ENCODE data around the gene TREH. TPM values are rescaled to one million over a fixed set of nuclear protein-coding genes. Genes with fewer than 3 reads are reported as not detected.

The TREH gene
- total RNA-seq, 1 donor from 2014 or later = not detected

DNA sequence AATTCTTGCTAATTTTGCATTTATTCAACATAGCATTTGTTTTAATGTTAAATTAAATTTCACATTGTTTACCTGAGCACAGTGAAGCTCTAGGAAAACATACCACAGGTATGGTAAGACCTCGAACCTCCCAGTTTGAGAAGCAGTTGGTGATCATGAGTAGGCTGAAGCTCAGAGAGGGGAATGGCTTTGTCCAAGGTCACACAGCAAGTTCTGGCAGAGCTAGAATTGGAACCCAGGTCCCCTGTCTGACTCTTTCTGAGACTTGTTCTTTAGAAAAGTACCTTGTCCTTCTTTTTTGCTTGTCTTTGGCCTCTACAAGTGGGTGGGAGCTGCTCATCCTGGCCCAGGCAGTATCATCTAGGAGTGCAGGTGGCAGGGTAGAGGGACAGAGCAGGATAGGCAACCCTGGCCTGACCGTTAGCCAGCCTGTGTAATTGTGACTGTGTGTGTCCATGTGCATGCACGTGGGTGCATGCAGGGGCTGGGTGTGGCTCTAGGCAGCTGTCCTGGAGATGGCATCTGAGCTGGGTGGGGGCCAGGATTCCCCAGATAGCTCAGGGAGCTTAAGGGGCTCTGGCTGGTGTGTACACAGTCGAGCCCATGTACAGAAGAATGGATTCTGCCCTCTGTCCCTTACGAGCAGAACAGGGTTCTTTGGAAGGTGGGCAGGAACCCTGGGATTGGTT is 50.4 kb downstream of the TREH start:
- POLR2A ChIA-PET = no interaction called here
- no peaks in the 10 kb centered on the region for H3K4me1 Mint-ChIP-seq
- H3K9me3 Mint-ChIP-seq = no peaks in the 10 kb centered on the region
- H3K27ac Mint-ChIP-seq = no peak overlapping the region
- ATAC-seq (ENCODE audit: low read depth) (no peak), DNase-seq (no peak)
- H3K4me3 Mint-ChIP-seq = no peak overlapping the region
- H3K27me3 Mint-ChIP-seq = peaks cover 4% of the 10 kb centered on the region
- intact Hi-C loops (cut with micrococcal nuclease) = no loop called here
- no peaks in the 10 kb centered on the region for H3K36me3 Mint-ChIP-seq (ENCODE audit: low read depth)
- no peak for TF ChIP-seq CTCF (IDR thresholded peaks at IDR 0.05)
- CTCF ChIA-PET = no interaction called here

DNA sequence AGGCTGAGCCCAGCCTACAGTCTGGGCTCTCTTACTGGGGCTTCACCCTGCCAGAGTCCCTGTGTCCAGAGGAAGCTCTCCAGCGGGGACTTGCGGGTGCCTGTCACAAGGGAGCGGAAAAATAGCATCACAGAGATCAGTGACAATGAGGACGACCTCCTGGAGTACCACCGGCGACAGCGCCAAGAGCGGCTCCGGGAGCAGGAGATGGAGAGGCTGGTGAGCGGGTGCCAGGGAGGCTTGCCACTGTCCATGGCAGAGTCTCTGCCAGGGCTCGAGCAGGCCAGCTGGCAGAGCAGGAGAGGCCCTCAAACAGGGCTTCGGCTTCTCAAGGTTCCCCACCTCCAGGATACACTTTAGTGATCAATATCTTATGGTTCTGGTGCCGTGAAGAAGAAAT is 51.0 kb downstream of the TREH start:
- CTCF ChIA-PET = no interaction called here
- Mint-ChIP-seq H3K4me1 (no peaks in the 10 kb centered on the region), H3K4me3 (no peak overlapping the region), H3K27ac (no peak overlapping the region), H3K9me3 (no peaks in the 10 kb centered on the region), H3K27me3 (peaks cover 3% of the 10 kb centered on the region), H3K36me3 (ENCODE audit: low read depth) (no peaks in the 10 kb centered on the region)
- intact Hi-C loops (cut with micrococcal nuclease) = no loop called here
- DNase-seq (no peak), ATAC-seq (ENCODE audit: low read depth) (no peak)
- no peak for TF ChIP-seq CTCF (IDR thresholded peaks at IDR 0.05)
- POLR2A ChIA-PET = no interaction called here

GRCh38 chr11:118628031-118628430 is 51.4 kb downstream of the TREH start:
- Mint-ChIP-seq H3K4me1 (no peaks in the 10 kb centered on the region), H3K36me3 (ENCODE audit: low read depth) (no peaks in the 10 kb centered on the region), H3K9me3 (no peaks in the 10 kb centered on the region), H3K27me3 (peaks cover 2% of the 10 kb centered on the region), H3K4me3 (no peak overlapping the region), H3K27ac (no peak overlapping the region)
- intact Hi-C loops (cut with micrococcal nuclease) = no loop called here
- TF ChIP-seq CTCF (IDR thresholded peaks at IDR 0.05) = no peak
- POLR2A ChIA-PET = no interaction called here
- DNase-seq (no peak), ATAC-seq (ENCODE audit: low read depth) (no peak)
- CTCF ChIA-PET = no interaction called here

DNA sequence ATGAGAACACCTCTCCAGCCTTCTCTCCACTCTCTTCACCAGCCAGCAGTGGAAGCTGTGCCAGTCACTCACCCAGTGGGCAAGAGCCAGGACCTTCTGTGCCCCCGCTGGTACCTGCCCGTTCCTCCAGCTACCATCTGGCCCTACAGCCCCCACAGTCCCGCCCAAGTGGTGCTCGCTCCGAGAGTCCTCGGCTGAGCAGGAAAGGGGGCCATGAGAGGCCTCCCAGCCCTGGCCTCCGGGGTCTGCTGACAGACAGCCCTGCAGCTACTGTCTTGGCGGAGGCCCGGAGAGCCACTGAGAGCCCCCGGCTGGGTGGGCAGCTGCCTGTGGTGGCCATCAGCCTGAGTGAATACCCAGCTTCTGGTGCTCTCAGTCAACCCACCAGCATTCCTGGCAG is 51.9 kb downstream of the TREH start:
- intact Hi-C loops (cut with micrococcal nuclease) = no loop called here
- DNase-seq (no peak), ATAC-seq (ENCODE audit: low read depth) (no peak)
- ChIA-PET CTCF (no interaction called here), POLR2A (interaction anchor here (0.5 kb wide), 1 partner anchor 168 kb away, joined by 3 read pairs; no protein-coding TSS in a partner anchor)
- Mint-ChIP-seq H3K27me3 (no peaks in the 10 kb centered on the region), H3K9me3 (no peaks in the 10 kb centered on the region), H3K4me1 (no peaks in the 10 kb centered on the region), H3K36me3 (ENCODE audit: low read depth) (no peaks in the 10 kb centered on the region), H3K4me3 (no peak overlapping the region), H3K27ac (no peak overlapping the region)
- TF ChIP-seq CTCF (IDR thresholded peaks at IDR 0.05) = no peak

DNA sequence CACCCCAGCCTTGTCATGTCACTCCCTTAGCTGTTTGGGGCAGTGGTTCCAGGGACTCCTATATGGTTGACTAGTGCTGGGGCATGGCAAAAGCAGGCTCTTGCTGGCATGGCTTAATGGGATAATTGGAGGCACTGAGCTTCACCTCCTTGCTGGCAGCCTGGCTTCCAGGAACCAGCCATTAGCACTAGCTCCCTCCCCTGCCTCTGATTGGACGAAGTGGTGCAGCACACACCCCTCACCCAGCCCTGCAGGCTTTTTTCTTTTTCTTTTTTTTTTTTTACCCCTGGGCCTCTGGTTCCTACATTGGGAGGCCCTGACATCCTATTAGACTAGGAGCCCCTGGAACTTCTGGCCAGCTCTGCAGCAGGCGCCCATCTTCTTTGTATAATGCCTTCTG is 53.5 kb downstream of the TREH start:
- ChIA-PET CTCF (no interaction called here), POLR2A (no interaction called here)
- DNase-seq = no peak
- no peaks in the 10 kb centered on the region for H3K36me3 Mint-ChIP-seq (ENCODE audit: low read depth)
- no peak for ATAC-seq (ENCODE audit: low read depth)
- intact Hi-C loops (cut with micrococcal nuclease) = no loop called here
- peaks cover 5% of the 10 kb centered on the region for H3K4me1 Mint-ChIP-seq
- TF ChIP-seq CTCF (IDR thresholded peaks at IDR 0.05) = no peak
- H3K4me3 Mint-ChIP-seq = no peak overlapping the region
- no peaks in the 10 kb centered on the region for H3K9me3 Mint-ChIP-seq
- H3K27ac Mint-ChIP-seq = no peak overlapping the region
- H3K27me3 Mint-ChIP-seq = peaks cover 6% of the 10 kb centered on the region

All from activated B cell treated with CpG ODN at 0.5 μM for 24 hours (primary cell).